Measurements from ENCODE around the gene HERC2.
"Not testable (repeated sequence)": the region's sequence is repeated elsewhere in the genome, so short reads cannot be mapped to it uniquely, and the experiment has no call there.

The HERC2 gene

DNA sequence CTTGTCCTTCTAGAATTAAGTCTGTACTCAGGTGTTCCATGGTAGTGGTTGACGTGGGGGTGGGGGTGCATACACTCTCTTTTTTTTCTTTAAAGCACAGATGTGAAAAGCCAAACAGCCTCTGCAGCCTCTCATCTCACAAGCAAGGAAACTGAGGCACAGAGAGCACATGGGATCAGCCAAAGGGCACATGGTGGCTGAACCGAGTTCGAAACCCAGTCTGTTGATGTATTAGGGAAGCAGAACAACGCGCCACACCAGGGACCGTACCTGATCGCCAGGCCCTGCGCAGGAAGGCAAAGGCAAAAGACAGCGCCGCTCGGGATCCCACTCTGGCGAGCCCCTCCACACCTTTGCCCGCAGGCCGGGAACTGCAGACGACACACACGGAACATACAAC is 47.3 kb downstream of the HERC2 start:
- DNase-seq: no peak

DNA sequence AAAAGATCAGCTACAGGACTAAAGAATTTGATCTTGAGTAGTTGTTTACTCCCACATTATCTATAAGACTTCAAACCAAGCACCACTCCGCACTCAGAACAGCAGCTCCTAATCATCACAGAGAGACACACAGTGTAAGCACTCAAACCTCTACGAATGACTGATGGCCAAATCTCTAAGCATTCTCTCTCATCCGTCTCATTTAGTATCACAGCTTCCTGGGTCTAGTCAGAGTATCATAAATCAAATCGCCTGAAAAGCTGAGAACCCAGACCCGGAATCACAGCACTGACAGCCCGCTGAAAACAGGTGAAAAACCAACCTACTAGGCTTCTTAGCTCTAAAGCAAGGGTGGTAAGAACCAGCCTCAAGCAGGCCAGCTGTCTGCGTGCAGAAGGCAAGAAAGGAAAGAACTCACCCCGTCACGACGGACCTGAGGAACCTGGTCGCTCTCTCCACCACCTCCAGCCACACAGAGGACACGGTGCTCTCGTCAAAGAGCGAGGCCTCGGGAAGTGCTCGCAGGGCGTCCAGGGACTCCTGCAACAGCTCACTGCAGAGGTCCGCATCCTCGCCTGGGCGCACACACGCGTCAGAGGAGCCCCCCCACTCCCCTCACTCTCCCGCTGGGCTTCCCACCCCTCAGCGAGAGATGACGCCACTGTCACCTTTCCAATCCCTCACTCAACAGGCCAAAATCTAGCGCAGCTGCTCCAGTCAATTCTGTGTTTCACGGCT is 47.9 kb downstream of the HERC2 start:
- DNase-seq: no peak

DNA sequence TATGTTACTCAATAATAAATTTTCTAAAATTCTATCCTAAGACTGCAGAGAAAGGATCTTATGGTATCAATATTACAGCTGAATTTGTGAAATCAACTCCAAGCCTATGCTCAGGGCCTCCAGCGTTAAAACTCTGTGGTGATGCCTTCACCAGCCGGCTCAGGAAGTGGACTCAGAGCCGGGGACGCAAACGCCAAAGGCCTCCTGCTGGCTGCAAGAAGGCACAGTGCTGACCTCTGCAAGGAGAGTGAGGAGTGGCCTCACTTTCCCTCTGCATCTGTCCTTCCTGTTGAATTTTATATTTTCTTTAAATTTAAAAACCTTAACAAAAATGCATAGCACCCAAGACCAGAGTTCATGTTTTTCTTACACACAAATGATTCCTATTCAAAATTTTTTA is 48.5 kb downstream of the HERC2 start:
- no peak for DNase-seq

DNA sequence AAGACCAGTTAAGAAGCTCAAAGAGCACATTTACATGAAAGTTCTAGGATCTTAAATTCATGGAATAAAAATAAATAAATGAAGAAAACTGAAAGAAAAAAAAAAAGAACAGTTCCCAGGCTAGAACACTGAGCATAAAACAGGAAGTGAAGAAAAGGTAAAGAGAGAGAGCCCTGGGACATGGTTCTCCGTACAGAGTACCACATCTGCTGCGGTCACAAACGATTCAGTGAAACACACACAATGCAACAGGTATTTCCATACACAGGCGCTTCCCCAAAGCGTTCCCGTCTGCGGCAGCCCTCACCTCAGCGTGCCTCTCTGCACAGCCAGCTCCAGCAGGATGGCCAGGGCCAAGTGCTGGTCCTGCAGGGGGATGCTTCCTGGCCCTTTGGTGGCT is 49.4 kb downstream of the HERC2 start:
- no peak for DNase-seq

DNA sequence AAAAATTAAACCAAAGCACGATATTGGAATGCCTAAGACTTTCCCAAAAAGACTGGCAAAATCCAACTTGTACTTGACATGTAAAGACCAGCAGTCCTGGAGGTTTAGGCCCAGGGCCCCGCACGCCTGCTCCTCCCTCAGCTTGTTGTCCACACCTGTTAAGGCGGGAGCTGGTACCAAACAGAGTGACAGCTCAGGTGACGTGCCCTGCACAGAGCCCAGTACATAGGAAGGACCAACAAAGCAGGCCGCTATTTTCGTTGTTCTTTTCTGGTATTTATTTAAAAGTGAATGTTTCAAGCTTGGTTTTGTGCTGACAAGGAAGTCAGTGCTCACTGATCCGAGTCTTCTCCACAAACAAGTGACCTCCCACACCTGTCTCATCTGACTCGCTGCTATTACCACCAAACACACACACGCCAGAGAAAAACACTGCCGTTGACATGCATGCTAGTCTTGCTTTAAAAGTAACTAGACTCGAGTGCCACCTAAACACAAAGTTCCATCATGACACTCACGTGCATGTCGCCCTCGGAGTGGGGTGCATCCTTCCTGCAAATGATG is 50.2 kb downstream of the HERC2 start:
- DNase-seq: no peak

DNA sequence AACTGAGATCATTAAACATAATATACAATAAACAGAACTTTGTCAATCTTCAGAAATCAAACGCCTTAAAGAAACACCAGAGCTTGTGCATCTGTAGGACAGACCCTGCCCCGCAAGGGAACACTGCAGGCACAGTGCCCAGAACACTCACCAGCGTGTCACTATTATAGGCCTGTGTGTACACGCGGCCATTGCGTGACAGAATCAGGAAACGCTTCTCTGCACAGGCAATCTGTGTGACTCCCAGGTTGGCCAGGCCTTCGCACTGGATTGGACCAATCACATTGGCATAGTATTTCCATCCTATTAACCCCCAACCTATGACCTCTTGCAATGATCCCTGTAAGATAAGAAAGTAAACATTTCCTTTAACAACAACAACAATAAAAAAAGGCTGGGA is 52.9 kb downstream of the HERC2 start:
- no peak for DNase-seq

DNA sequence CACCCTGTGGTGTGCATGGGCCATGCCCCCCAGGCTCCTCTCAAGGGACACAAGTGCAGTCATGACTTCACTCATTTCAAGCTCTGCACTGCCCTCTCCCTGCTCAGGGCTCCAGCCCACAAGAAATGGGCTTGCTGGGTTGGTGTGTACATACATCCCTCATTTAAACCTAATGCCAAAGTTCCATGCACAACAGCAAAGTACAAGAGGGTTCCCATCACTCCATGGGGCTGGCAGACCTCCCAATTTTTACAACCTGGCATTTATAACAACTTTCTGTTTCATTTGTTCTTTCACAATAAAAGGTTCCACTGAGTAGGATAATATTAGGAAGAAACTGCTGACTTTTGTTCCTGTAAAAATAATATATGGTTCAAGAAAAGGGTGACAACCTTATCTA is 54.3 kb downstream of the HERC2 start:
- DNase-seq: no peak

DNA sequence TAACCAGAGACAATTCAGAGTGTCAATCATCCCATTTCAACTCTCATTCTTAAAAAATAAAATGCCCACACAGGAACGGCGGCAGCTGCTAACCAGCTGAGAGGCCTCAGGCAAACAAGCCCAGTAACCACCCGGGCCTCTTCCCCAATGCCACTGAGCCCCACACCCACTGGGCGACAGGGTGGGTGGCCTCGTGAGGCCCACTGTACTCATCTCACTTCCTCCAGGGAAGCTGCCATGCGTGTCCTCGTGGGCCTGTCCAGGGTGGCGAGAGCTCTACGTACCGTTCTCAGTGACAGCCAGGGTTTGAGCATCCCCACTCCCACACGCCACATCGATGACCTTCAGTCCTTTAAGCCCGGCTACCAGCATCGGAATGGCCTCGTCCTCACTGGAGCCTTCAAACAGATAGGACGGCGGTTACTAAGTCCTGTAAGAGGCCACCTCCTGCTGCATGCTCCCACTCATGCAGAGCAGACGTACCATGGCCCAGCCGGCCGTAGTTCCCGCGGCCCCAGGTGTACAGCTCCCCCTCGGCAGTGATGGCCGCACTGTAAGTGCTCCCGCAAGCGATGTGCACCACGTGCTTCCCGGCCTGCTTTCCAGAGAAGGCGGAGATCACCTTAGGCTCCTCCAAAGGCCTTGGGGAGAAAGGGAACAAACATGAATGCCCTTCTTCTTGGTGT is 56.5 kb downstream of the HERC2 start:
- DNase-seq: no peak

DNA sequence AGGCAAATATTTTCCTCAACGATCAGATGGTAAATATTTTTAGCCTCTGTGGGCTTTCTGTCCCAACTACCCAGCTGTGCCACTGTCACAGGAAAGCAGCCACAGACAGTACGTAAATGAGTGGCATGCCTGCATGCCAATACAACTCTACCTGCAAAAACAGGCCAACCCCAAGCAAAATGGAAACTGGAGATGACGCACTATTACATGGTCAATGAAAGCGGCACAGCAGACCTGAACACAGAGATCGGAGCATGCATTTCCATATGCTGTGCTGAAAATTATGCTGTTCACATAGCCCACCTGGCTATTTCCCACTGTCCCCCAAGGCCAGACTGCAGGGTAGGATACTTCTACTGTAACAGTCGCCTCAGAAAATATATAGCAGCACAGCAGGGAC is 57.8 kb downstream of the HERC2 start:
- DNase-seq: no peak

DNA sequence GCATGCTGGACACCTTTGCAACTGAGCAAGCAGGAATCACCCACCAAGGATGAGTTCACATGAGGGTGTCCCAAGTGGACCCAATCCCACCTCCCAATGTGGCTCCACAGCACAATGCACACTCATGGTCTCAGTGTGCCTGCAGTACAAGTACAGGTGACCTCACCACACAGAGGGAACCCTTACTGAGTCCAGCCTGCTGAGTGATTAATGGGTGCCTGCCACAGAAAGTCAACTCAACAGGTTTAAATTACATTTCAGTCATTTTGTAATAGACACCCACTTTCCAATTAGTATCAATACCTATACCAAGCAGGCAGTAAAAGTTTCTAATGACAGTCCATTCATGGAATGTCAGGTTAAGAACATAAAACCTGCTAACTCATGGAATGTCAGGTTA is 59.5 kb downstream of the HERC2 start:
- no peak for DNase-seq

DNA sequence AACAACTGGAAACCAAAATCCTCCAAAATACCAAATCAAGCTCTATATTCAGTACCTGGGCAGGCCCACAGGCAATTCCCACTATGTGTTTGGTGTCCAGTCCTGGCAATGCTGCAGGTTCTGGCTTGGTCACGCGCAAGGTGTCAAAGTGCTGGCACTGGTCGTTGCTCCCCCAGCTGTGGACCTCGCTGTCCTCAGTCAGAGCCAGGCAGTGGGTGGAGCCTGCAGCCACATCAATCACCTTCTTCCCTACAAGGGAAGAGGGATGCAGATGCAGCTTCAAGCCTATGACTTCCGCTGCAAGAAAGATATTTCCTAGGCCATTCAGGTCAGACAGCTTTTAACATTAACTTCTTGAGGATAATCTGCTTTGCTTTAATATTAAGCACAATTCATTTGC is 61.3 kb downstream of the HERC2 start:
- no peak for DNase-seq

DNA sequence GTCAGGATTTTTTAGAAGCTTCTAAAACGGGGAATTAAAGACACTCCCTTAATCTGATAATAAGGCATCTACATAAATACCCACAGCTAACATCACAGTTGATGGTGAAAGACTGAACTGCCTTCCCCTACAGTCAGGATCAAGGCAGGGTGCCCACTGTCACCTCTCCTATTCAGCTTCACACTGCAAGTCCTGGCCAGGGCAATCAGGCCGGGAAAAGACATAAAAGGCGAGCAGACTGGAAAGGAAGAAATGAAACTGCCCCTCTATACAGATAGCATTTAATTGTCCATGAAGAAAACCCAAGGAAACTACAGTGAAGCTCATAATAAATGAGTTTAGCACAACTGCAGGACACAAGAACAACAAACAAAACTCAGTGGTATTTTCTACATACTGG is 61.7 kb downstream of the HERC2 start:
- no peak for DNase-seq

DNA sequence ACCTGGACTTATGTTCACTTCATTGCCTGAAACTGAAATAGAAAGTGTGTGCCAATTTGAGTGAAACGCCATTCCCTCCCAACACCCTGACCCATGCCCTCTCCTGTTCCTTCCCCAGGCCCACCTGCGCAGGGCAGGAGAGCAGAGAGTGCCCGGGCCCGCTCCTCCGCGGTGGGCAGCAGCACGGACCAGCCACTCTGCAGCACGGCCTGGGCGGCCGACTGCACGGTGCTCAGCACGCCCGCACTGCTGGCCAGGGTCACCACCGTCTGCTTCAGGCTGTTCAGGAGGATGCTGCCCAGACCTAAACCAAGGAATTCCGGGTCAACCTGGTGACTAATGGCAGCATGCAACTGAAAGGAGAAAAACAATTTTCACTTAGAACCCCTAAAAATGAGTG is 66.0 kb downstream of the HERC2 start:
- DNase-seq: no peak

DNA sequence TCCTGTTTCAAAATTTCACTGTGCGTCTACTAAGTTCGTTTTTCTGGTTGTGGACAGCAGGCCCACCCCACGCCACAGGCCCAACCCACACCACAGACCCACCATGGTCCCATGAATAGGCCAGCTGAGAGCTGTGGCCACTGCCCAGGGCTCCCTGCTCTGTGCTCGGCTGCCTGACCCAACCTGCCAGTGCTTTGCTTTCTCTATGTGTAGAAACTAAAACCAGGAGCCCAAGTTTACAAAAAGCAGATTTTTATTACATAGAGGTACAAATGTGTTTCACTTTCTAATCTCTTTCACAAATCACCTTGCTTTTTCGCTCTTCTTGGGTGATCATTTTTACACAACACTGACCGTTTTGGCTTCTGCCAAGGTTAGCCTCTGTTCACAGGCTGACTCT is 69.1 kb downstream of the HERC2 start:
- DNase-seq: no peak

DNA sequence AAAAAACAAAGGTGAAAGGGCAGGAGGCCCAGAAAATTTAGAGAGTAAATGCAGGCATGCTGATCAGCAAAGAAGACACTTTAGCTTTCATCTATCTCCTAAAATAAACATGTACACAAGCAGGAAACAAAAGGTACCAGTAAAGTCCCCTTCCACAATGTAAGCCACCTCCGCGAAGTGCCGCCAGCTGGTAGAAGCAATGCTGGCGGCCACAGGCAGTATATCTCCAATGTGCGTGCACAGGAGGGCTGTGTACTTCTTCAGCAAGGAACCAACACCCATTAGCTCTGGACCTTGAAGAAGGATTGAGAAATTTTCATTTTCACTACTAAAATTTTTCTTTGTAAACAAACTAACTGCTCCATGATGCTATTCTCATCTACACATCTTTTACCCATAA is 75.4 kb downstream of the HERC2 start:
- no peak for DNase-seq

DNA sequence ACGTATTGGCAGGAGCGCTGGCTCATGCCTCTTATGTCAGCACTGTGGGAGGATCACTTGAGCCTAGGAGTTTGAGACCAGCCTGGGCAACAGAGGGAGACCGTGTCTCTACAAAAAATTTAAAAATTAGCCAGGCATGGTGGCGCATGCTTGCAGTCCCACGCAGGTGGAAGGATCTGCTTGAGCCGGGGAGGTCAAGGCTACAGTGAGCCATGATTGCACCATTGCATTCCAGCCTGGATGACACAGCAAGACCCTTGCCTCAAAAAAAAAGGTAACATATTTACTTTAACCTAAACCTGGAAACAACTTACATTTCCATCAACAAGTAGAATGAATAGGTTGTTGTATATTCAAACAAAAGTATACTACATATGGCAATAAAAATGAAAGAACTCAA is 78.1 kb downstream of the HERC2 start:
- DNase-seq: no peak

DNA sequence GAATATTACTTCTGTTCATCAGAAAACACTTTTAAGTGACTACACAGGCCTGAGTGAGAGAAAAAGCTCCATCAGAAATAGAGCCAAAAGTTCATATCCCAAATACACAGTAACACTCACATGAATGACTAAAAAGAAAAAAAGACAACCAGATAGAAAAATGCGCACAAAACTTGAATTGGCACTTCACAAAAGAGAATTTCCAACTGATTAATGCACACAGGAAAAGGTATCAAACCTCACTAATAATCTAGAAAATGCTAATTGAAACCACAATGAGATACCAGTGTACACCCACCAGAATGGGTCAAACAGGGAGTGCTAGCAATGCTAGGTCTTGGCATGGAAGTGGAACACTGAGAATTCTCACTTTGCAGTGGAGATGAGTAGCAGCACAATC is 78.6 kb downstream of the HERC2 start:
- no peak for DNase-seq

DNA sequence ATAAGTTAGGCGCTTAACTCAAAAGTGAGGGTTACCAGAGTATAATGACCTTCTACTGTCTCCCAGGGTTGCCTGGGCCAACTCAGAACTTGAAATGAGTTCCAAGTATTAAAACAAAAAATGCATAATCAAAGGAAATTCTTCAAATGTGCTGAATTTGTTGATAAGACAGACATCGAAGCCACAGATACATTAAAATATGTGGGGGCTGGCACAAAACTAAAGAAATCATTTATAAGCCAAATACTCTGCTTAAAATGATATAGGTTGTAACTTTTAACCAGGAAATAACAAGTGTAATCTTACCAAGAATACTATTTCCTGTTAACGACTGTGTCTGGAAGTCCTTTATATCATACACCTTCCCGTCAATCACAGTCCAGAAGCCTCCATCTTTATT is 83.7 kb downstream of the HERC2 start:
- DNase-seq: not testable (repeated sequence)

DNA sequence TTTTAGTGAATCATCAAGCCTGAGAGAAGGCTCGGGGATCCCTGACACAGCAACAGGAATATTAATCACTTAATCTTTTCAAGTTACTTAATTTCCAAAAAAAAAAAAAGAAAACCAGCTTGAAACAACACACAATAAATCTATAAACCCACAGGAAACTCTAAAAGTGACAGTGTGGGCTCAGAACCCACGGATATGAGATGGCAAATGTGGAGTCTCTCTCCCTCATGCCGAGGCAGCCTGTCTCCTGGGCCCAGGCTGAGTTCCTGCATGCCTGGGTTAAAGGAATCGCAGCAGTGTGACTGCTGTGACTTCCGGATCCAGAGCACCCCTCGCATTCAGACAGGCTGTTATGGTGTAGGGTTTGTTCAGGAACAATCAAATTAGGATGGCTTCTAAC is 90.2 kb downstream of the HERC2 start:
- not testable (repeated sequence) for DNase-seq

DNA sequence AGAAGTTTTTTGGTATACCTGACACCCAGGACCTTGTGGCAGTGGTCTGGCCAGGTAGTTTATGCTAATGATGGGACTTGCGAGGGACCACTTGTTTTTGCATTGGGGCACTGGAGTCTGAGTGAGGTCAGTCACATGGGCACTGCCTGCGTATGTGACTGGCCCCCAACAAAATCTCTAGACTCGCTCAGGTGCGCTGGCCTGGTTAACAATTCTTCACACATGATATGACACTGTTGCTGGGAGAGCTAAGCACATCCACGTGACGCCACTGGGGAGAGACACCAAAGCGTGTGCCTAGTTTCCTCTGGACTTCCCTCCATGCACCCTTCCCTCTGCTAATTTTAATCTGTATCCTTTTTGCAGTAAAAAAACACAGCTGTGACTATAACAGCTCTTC is 90.6 kb downstream of the HERC2 start:
- not testable (repeated sequence) for DNase-seq

DNA sequence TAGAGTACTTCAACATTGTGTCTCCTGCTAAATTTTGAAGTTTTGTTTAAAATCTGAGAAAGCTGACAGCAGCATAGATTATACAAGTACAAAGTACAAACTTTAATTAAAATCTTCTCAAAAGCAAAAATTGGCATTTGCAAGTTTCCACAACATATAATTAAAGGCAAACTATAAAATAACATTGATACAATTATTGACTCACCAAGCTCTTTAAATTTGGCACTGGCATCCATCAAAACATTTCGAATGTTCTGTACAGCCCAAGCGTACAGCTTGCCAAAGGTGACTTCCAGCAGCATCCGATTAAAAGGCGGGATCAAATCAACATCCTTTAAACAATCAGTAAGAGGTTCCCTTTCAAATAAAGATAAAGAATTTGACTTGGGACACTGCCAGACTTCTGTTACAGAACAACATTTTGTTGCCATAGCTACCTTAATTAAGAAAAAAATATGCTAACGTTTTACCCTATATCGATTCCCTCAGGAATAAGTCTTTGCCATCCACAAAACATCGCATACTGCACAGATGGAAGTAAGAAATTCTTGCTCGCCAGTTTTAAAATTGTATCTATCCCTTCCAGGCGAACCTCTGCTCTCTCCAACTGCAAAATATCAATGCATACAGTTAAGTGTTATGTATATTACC is 92.9 kb downstream of the HERC2 start:
- DNase-seq: not testable (repeated sequence)

DNA sequence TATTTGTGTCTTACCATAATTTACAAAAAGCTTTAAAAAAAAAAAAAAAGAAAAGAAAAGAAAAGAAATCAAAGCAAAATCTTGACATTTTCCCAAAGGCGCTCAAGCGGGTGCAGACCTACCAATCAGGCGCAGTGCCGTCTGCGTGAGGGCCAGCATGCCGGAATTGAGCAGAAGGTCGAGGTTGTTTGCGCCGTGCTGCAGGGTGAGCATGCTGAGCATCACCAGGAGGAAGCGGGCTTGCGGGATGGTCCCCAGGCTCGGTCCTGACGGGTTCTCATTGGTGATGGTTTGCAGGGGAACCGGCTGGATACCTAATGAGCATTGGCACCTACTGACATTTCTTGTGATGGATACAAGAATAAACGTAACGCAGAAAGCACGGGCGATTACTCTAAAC is 93.9 kb downstream of the HERC2 start:
- no peak for DNase-seq

DNA sequence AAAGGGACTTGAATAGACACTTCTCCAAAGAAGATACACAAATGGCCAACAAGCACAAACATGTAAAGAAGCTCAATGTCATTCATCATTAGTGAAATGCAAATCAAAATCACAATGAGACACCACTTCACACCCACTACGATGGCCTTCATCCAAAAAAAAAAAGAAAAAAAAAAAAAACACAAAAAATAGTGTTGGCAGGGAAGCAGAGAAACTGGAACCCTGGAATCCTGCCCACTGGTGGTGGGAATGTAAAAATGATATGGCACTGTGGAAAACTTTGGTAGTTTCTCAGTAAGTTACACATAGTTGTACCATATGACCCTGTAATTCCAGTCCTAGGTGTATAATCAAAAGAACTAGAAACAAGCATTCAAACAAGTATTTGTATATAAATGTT is 94.7 kb downstream of the HERC2 start:
- not testable (repeated sequence) for DNase-seq

DNA sequence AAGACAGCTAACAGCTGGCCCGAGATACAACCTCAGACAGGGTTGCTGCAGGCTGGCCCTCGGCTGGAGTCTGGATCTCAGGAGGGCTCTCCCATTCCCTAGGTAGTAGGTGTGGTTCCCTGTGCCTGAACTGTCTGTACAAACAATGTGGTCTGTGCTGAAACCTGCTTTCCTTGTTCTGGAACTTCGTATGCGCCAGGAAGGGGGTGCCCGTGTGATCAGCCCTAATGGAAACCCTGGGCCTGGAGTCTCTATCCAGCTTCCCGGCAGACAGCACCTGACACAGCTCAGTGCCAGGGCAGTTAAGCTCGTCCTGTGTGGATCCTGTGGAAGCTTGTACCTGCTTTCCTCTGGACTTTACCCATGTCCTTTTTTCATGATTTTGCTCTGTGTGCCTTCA is 99.4 kb downstream of the HERC2 start:
- not testable (repeated sequence) for DNase-seq

Measured in CD4-positive, alpha-beta T cell treated with Interleukin-17A for 1 hour (primary cell).